Liver (tissue), 3 donors: ENCODE results near the gene OR51B4.

Experiments used
- GABPA ChIP-seq, 2 donors: IDR thresholded peaks in 1 of 2; conservative IDR thresholded peaks in 1 of 2; 2 replicates each; pipeline ENCODE4 v1.6.1; 2016; ENCODE audit warnings: antibody characterized with exemption in 2 of 2, mild to moderate bottlenecking in 1 of 2, moderate library complexity in 1 of 2
- NR2F2 ChIP-seq: IDR thresholded peaks from 2 replicates; pipeline ENCODE4 v1.6.1; 2016; ENCODE audit warnings: antibody characterized with exemption
- RAD21 ChIP-seq, 2 donors: IDR thresholded peaks; 2 replicates each; pipeline ENCODE4 v1.6.1; 2016; ENCODE audit warnings: antibody characterized with exemption in 2 of 2, mild to moderate bottlenecking in 2 of 2
- TAF1 ChIP-seq: conservative IDR thresholded peaks from 2 replicates; pipeline ENCODE4 v1.6.1; 2016; ENCODE audit warnings: antibody characterized with exemption, mild to moderate bottlenecking
- TF ChIP-seq, protein P1 (sequence below): fragments of 150-350 bp; IDR thresholded peaks from 2 replicates; pipeline ENCODE4 v1.5.1; 2017; ENCODE audit warnings: improper control_type of control experiment, low read depth, low read length; ENCODE audit not compliant: missing input control
- TF ChIP-seq, protein P2 (sequence below): IDR thresholded peaks from 2 replicates; pipeline ENCODE4 v1.6.1; 2016; ENCODE audit warnings: antibody characterized with exemption, mild to moderate bottlenecking
- donor health status: healthy.
- donor health status: healthy.

DNA sequence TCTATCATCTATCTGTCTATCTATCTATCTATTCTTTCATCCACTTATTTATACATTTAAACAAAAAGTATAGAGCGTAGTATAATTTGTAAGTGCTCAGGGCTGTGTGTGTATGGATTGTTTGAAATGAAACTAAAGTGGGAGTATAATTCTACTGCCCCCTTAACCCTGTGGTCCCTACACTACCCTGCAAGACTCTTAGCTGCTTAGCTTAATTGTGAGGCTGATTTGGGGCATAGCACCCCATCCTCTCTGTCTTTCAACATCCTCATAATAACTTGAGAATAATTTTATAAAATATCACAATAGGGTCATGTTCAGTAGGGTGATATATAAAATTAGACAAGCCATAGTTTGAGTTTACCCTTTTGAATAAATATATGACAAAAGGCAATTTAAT, 11.6 kb downstream of the OR51B4 start:
- TF ChIP-seq, protein P1, sequence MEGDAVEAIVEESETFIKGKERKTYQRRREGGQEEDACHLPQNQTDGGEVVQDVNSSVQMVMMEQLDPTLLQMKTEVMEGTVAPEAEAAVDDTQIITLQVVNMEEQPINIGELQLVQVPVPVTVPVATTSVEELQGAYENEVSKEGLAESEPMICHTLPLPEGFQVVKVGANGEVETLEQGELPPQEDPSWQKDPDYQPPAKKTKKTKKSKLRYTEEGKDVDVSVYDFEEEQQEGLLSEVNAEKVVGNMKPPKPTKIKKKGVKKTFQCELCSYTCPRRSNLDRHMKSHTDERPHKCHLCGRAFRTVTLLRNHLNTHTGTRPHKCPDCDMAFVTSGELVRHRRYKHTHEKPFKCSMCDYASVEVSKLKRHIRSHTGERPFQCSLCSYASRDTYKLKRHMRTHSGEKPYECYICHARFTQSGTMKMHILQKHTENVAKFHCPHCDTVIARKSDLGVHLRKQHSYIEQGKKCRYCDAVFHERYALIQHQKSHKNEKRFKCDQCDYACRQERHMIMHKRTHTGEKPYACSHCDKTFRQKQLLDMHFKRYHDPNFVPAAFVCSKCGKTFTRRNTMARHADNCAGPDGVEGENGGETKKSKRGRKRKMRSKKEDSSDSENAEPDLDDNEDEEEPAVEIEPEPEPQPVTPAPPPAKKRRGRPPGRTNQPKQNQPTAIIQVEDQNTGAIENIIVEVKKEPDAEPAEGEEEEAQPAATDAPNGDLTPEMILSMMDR = no peak
- TF ChIP-seq, protein P2, sequence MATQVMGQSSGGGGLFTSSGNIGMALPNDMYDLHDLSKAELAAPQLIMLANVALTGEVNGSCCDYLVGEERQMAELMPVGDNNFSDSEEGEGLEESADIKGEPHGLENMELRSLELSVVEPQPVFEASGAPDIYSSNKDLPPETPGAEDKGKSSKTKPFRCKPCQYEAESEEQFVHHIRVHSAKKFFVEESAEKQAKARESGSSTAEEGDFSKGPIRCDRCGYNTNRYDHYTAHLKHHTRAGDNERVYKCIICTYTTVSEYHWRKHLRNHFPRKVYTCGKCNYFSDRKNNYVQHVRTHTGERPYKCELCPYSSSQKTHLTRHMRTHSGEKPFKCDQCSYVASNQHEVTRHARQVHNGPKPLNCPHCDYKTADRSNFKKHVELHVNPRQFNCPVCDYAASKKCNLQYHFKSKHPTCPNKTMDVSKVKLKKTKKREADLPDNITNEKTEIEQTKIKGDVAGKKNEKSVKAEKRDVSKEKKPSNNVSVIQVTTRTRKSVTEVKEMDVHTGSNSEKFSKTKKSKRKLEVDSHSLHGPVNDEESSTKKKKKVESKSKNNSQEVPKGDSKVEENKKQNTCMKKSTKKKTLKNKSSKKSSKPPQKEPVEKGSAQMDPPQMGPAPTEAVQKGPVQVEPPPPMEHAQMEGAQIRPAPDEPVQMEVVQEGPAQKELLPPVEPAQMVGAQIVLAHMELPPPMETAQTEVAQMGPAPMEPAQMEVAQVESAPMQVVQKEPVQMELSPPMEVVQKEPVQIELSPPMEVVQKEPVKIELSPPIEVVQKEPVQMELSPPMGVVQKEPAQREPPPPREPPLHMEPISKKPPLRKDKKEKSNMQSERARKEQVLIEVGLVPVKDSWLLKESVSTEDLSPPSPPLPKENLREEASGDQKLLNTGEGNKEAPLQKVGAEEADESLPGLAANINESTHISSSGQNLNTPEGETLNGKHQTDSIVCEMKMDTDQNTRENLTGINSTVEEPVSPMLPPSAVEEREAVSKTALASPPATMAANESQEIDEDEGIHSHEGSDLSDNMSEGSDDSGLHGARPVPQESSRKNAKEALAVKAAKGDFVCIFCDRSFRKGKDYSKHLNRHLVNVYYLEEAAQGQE = no peak
- TF ChIP-seq RAD21 (IDR thresholded peaks at IDR 0.05) (no peak), TAF1 (no peak), GABPA (IDR thresholded peaks at IDR 0.05 in 1 of 2, conservative IDR thresholded peaks at IDR 0.05 in 1 of 2) (no peak), NR2F2 (no peak)
